HepG2 (cell line): Measurements from ENCODE around the gene DLX5. TPM values are rescaled to one million over a fixed set of nuclear protein-coding genes. Genes with fewer than 3 reads are reported as not detected.
A peak's percentile ranks its signal among the peaks of the same experiment; 100 is the strongest.

Experiments used
- ATAC-seq: fragments of 200-7000 bp; cut with Tn5 transposase; 3 replicates; pipeline ENCODE4 v1.9.1; 2020; ENCODE audit warnings: mild to moderate bottlenecking, moderate library complexity
- BruUV-seq: library from RNA; stranded (reverse); fragments of 400-500 nt; replicated peaks from 2 replicates; lab custom pipeline; 2021; lab: Mats Ljungman, UMichigan
- CTCF ChIA-PET: fragments of 300-600 bp; formaldehyde crosslinking; extraction: SDS; loops from one replicate; lab custom pipeline; 2021; ENCODE audit warnings: low total read pairs, inconsistent platforms, low intra/inter-chr PET ratio; lab: Yijun Ruan, JAX
- POLR2A ChIA-PET: fragments of 350-600 bp; sonication (Branson Sonifier 250); formaldehyde crosslinking; loops from one replicate; lab custom pipeline; 2020; ENCODE audit warnings: antibody characterized with exemption, inconsistent platforms; lab: Yijun Ruan, JAX
- DNase-seq: peaks from one replicate; pipeline ENCODE4 v3.0.0-alpha.2; 2015; ENCODE audit warnings: low spot score
- FAIRE-seq: peaks from 3 replicates; lab custom pipeline; 2011; peaks lifted over from hg19 to GRCh38; lab: Jason Lieb, UNC
- H2AFZ ChIP-seq: one replicate; pipeline ENCODE4 v1.6.1; 2011; ENCODE audit warnings: low read length, inconsistent platforms
- H3K27ac ChIP-seq: fragments of 300-600 bp; 3 replicates; pipeline ENCODE4 v1.8.0; 2011; ENCODE audit warnings: mixed run types, mild to moderate bottlenecking, mixed read lengths, low read length, inconsistent platforms; ENCODE audit not compliant: insufficient read depth; ENCODE audit errors: extremely low read length
- H3K27me3 ChIP-seq, 2 experiments: fragments of 200-600 bp in 1 of 2; 2 replicates in 1 of 2; 3 replicates in 1 of 2; pipeline versions ENCODE4 v1.6.0 to v1.8.0; 2011; ENCODE audit warnings: low read length in 2 of 2, mild to moderate bottlenecking in 2 of 2, moderate library complexity in 2 of 2, inconsistent platforms in 1 of 2; ENCODE audit not compliant: insufficient read depth in 2 of 2, control insufficient read depth in 1 of 2
- H3K36me3 ChIP-seq, 2 experiments: fragments of 200-600 bp in 1 of 2; replicated peaks in 1 of 2; 2 replicates in 1 of 2; 3 replicates in 1 of 2; pipeline versions ENCODE4 v1.5.1 to v1.8.0; 2011; ENCODE audit warnings: low read length in 2 of 2, inconsistent platforms in 1 of 2; ENCODE audit not compliant: insufficient read depth in 2 of 2, control insufficient read depth in 1 of 2
- H3K4me1 ChIP-seq: 2 replicates; pipeline ENCODE4 v1.5.1; 2012; ENCODE audit warnings: low read length, inconsistent platforms; ENCODE audit not compliant: insufficient read depth
- H3K4me2 ChIP-seq: 2 replicates; pipeline ENCODE4 v1.6.0; 2011; ENCODE audit warnings: low read depth, low read length, inconsistent platforms
- H3K4me3 ChIP-seq, 3 experiments: fragments of 200-600 bp in 1 of 3; sonication (generic), shearing (Covaris generic) in 1 of 3; replicated peaks in 1 of 3; 2 replicates each; pipeline ENCODE4 v1.5.1; 2011 to 2016; ENCODE audit warnings: low read length in 3 of 3, inconsistent platforms in 2 of 3, low read depth in 2 of 3, mild to moderate bottlenecking in 2 of 3, control low read depth in 1 of 3, mixed read lengths in 1 of 3; ENCODE audit not compliant: insufficient read depth in 1 of 3
- H3K79me2 ChIP-seq: one replicate; pipeline ENCODE4 v1.6.1; 2011; ENCODE audit warnings: low read length, inconsistent platforms; ENCODE audit not compliant: insufficient read depth
- H3K9ac ChIP-seq: 2 replicates; pipeline ENCODE4 v1.6.0; 2011; ENCODE audit warnings: mild to moderate bottlenecking, low read depth, low read length, inconsistent platforms; ENCODE audit not compliant: insufficient read depth
- H3K9me3 ChIP-seq: 2 replicates; pipeline ENCODE4 v1.5.1; 2012; ENCODE audit warnings: mild to moderate bottlenecking, low read length
- H4K20me1 ChIP-seq: 2 replicates; pipeline ENCODE4 v1.6.0; 2011; ENCODE audit warnings: inconsistent platforms, mild to moderate bottlenecking, low read length, moderate library complexity; ENCODE audit not compliant: insufficient read depth
- BCL3 ChIP-seq: sonication (generic); formaldehyde crosslinking; IDR thresholded peaks from 2 replicates; pipeline ENCODE4 v1.5.1; 2020; ENCODE audit warnings: mild to moderate bottlenecking, missing genetic modification reagents, moderate library complexity
- ELF4 ChIP-seq: sonication (generic); formaldehyde crosslinking; IDR thresholded peaks from 2 replicates; pipeline ENCODE4 v1.5.0; 2020; ENCODE audit warnings: missing genetic modification reagents, mild to moderate bottlenecking, moderate library complexity, borderline replicate concordance
- HDAC2 ChIP-seq: sonication (generic); formaldehyde crosslinking; IDR thresholded peaks from 2 replicates; pipeline ENCODE4 v1.4.0; 2020; ENCODE audit warnings: missing genetic modification reagents
- HIVEP1 ChIP-seq: sonication (generic); formaldehyde crosslinking; IDR thresholded peaks from 2 replicates; pipeline ENCODE4 v1.4.0; 2020; ENCODE audit warnings: mild to moderate bottlenecking, missing genetic modification reagents
- KDM2A ChIP-seq: sonication (generic); formaldehyde crosslinking; IDR thresholded peaks from 2 replicates; pipeline ENCODE4 v1.4.0; 2020; ENCODE audit warnings: low read depth, missing genetic modification reagents, borderline replicate concordance
- KLF11 ChIP-seq: IDR thresholded peaks from 2 replicates; pipeline ENCODE4 v1.6.1; 2016; ENCODE audit warnings: missing compliant biosample characterization
- PCBP1 ChIP-seq: fragments of 200-400 bp; formaldehyde crosslinking; IDR thresholded peaks from 2 replicates; pipeline ENCODE4 v1.6.1; 2017; ENCODE audit warnings: mild to moderate bottlenecking, low read depth, low read length, borderline replicate concordance
- PHF8 ChIP-seq: sonication (generic); formaldehyde crosslinking; IDR thresholded peaks from 2 replicates; pipeline ENCODE4 v1.5.0; 2020; ENCODE audit warnings: missing genetic modification reagents
- POLR2AphosphoS2 ChIP-seq: IDR thresholded peaks from 2 replicates; pipeline ENCODE4 v1.6.1; 2011; ENCODE audit warnings: low read depth, low read length, improper control_type of control experiment
- SOX5 ChIP-seq: IDR thresholded peaks from 2 replicates; pipeline ENCODE4 v1.6.1; 2016; ENCODE audit warnings: borderline replicate concordance
- SYNCRIP ChIP-seq: fragments of 200-400 bp; formaldehyde crosslinking; IDR thresholded peaks from 2 replicates; pipeline ENCODE4 v1.6.1; 2018; ENCODE audit warnings: mild to moderate bottlenecking, low read depth, low read length; ENCODE audit not compliant: insufficient read depth
- ZFX ChIP-seq: sonication (generic); formaldehyde crosslinking; IDR thresholded peaks from 2 replicates; pipeline ENCODE4 v1.4.0; 2020; ENCODE audit warnings: mild to moderate bottlenecking, low read depth, missing genetic modification reagents, moderate library complexity
- ZIK1 ChIP-seq: sonication (generic); formaldehyde crosslinking; IDR thresholded peaks from 2 replicates; pipeline ENCODE4 v1.5.0; 2020; ENCODE audit warnings: mild to moderate bottlenecking, low read depth, missing genetic modification reagents, borderline replicate concordance
- ZNF17 ChIP-seq: sonication (generic); formaldehyde crosslinking; IDR thresholded peaks from 2 replicates; pipeline ENCODE4 v1.5.0; 2020; ENCODE audit warnings: mild to moderate bottlenecking, missing genetic modification reagents
- ZNF317 ChIP-seq: sonication (generic); formaldehyde crosslinking; IDR thresholded peaks from 2 replicates; pipeline ENCODE4 v1.5.0; 2020; ENCODE audit warnings: mild to moderate bottlenecking, missing genetic modification reagents
- ZNF674 ChIP-seq: sonication (generic); formaldehyde crosslinking; IDR thresholded peaks from 2 replicates; pipeline ENCODE4 v1.5.0; 2020; ENCODE audit warnings: low read depth, mild to moderate bottlenecking, missing genetic modification reagents
- ZNF746 ChIP-seq: sonication (generic); formaldehyde crosslinking; IDR thresholded peaks from 2 replicates; pipeline ENCODE4 v1.8.0; 2022; ENCODE audit warnings: mild to moderate bottlenecking, missing genetic modification reagents
- ZSCAN31 ChIP-seq: sonication (generic); formaldehyde crosslinking; IDR thresholded peaks from 2 replicates; pipeline ENCODE4 v1.5.0; 2020; ENCODE audit warnings: low read depth, mild to moderate bottlenecking, missing genetic modification reagents
- WGBS: methylation state at CpG from one replicate; pipeline ENCODE4 v1.1.6; 2017; ENCODE audit warnings: low lambda C conversion rate; 5-methylcytosine and 5-hydroxymethylcytosine counted together
- in situ Hi-C: cut with HindIII; loops from 2 replicates; pipeline ENCODE4 v1.10.0; 2017; ENCODE audit warnings: low pct_unique_long_range_greater_than_20kb; ENCODE audit not compliant: extremely low pct_ligation_motif_present
- intact Hi-C: fragments of 100-400 bp; cut with micrococcal nuclease; formaldehyde crosslinking; loops from one replicate; pipeline ENCODE4 v1.10.0; 2022; ENCODE audit not compliant: unreplicated experiment
- polyA plus RNA-seq, 8 experiments: library from polyadenylated mRNA; depleted of rRNA in 3 of 8; stranded (reverse) in 7 of 8; unstranded in 1 of 8; fragments of >200 nt; fragmentation: Illumina TruSeq in 4 of 8; extraction: Trizol in 4 of 8; gene quantifications; 2 replicates each; pipeline versions ENCODE4 v1.2.1 to v1.2.3, GENCODE V29; 2011 to 2016; ENCODE audit warnings: low read depth in 4 of 8, missing spikeins in 1 of 8, mixed read lengths in 1 of 8; ENCODE audit not compliant: insufficient read depth in 1 of 8
- total RNA-seq, 5 experiments: library from RNA; depleted of rRNA; stranded (reverse); fragments of >200 nt; fragmentation: Illumina TruSeq; extraction: Trizol; gene quantifications; 2 replicates each; pipeline ENCODE4 v1.2.3, GENCODE V29; 2016; ENCODE audit warnings: low read depth in 1 of 5
- TF ChIP-seq, protein P1 (sequence below): IDR thresholded peaks from 2 replicates; pipeline ENCODE4 v1.6.1; 2016; ENCODE audit warnings: missing compliant biosample characterization, missing genetic modification reagents, borderline replicate concordance
- TF ChIP-seq, protein P2 (sequence below): sonication (generic); formaldehyde crosslinking; IDR thresholded peaks from 2 replicates; pipeline ENCODE4 v1.4.0; 2020; ENCODE audit warnings: mild to moderate bottlenecking, missing genetic modification reagents

Gene DLX5
- total and polyA plus RNA-seq, 2 of the 13 experiments (the other 11 are each of a cell fraction or from before 2014, with no cell fraction given): not detected

- Histone ChIP-seq H3K79me2 (no peaks in the 10 kb centered on the region), H3K9me3 (no peaks in the 10 kb centered on the region), H3K4me1 (peaks cover 26% of the 10 kb centered on the region), H3K4me3 (peak overlapping the region; percentile 77 to 83 (median 79)), H3K36me3 (no peaks in the 10 kb centered on the region), H3K9ac (peak overlapping the region; percentile 85), H3K4me2 (peak overlapping the region; percentile 94), H3K27ac (peak overlapping the region; percentile 79), H2AFZ (peak overlapping the region; percentile 34), H3K27me3 (no peaks in the 10 kb centered on the region), H4K20me1 (no peaks in the 10 kb centered on the region)
- FAIRE-seq (no peak), DNase-seq (no peak), ATAC-seq (peak; percentile 64)
- BruUV-seq: TSS peak; percentile 86
- CTCF ChIA-PET: no interaction called here
- intact Hi-C loops (loop anchor here (2.0 to 5.0 kb wide), 3 partner anchors 65 to 603 kb away; partner anchors contain the start of gene SEM1), in situ Hi-C loops (loop anchor here (25.0 kb wide), 1 partner anchor 705 kb away; the partner anchor contains the start of gene SLC25A13)
- 66% methylated on average over 24 of the region's 37 CpGs for WGBS
- POLR2A ChIA-PET: interaction anchor here (0.8 to 6.6 kb wide), 10 partner anchors 10 to 714 kb away, joined by 3 to 163 read pairs (median 4); partner anchors contain the start of gene DLX6
- peak; percentile 14; the same call in 1 of the 2 replicates for TF ChIP-seq SOX5 (CRISPR knock-in tag)
- TF ChIP-seq BCL3 (CRISPR knock-in tag): 0 out of 2 replicates have a peak, but pooled peaks have one; percentile 24
- no peak for TF ChIP-seq ZNF674 (CRISPR knock-in tag)
- TF ChIP-seq ZNF317 (CRISPR knock-in tag): peak; percentile 2; the same call in 1 of the 2 replicates
- no peak for TF ChIP-seq ZNF17 (CRISPR knock-in tag)
- TF ChIP-seq SYNCRIP: no peak
- TF ChIP-seq POLR2AphosphoS2: no peak
- TF ChIP-seq PCBP1: 0 out of 2 replicates have a peak, but pooled peaks have one; percentile 27
- TF ChIP-seq ZIK1 (CRISPR knock-in tag): 0 out of 2 replicates have a peak, but pooled peaks have one; percentile 33
- TF ChIP-seq HIVEP1 (CRISPR knock-in tag): peak; percentile 18
- 0 out of 2 replicates have a peak, but pooled peaks have one; percentile 70 for TF ChIP-seq PHF8 (CRISPR knock-in tag)
- TF ChIP-seq ZFX (CRISPR knock-in tag): peak; percentile 79; the same call in 1 of the 2 replicates
- 0 out of 2 replicates have a peak, but pooled peaks have one; percentile 1 for TF ChIP-seq HDAC2
- TF ChIP-seq, protein P1, sequence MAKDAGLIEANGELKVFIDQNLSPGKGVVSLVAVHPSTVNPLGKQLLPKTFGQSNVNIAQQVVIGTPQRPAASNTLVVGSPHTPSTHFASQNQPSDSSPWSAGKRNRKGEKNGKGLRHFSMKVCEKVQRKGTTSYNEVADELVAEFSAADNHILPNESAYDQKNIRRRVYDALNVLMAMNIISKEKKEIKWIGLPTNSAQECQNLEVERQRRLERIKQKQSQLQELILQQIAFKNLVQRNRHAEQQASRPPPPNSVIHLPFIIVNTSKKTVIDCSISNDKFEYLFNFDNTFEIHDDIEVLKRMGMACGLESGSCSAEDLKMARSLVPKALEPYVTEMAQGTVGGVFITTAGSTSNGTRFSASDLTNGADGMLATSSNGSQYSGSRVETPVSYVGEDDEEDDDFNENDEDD: peak; percentile 29; the same call in 1 of the 2 replicates
- TF ChIP-seq KDM2A (CRISPR knock-in tag): peak; percentile 38
- no peak for TF ChIP-seq ZNF746 (CRISPR knock-in tag)
- TF ChIP-seq KLF11 (CRISPR knock-in tag): 0 out of 2 replicates have a peak, but pooled peaks have one; percentile 7
- TF ChIP-seq, protein P2, sequence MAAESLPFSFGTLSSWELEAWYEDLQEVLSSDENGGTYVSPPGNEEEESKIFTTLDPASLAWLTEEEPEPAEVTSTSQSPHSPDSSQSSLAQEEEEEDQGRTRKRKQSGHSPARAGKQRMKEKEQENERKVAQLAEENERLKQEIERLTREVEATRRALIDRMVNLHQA (CRISPR knock-in tag): no peak
- 0 out of 2 replicates have a peak, but pooled peaks have one; percentile 43 for TF ChIP-seq ELF4 (CRISPR knock-in tag)
- 0 out of 2 replicates have a peak, but pooled peaks have one; percentile 58 for TF ChIP-seq ZSCAN31 (CRISPR knock-in tag)
Measured at GRCh38 chr7:97017192-97018125, 7.2 kb downstream of the DLX5 start.
